ENCODE data around the gene SHC1. TPM values are rescaled to one million over a fixed set of nuclear protein-coding genes. Genes with fewer than 3 reads are reported as not detected.
A peak's percentile ranks its signal among the peaks of the same experiment; 100 is the strongest.
"Not testable (repeated sequence)": the region's sequence is repeated elsewhere in the genome, so short reads cannot be mapped to it uniquely, and the experiment has no call there.

SHC1 gene
- total RNA-seq, 2 donors from 2014 or later, result 69.5 to 80.5 TPM

GRCh38 chr1:154982341-154982740 is 11.8 kb upstream of the SHC1 start:
- no peak for DNase-seq (ENCODE audit: low spot score)
- no peaks in the 10 kb centered on the region for H3K9me3 ChIP-seq
- no peak for TF ChIP-seq CTCF (IDR thresholded peaks at IDR 0.05)
- no peaks in the 10 kb centered on the region for H3K27me3 ChIP-seq
- H3K27ac ChIP-seq, result peak overlapping the region in 1 of 2 donors; percentile 31
- peak overlapping the region; percentile 32 to 71 for H3K4me3 ChIP-seq
- H3K4me1 ChIP-seq, result peaks cover 0 to 17% of the 10 kb centered on the region in 2 donors
- H3K36me3 ChIP-seq, result no peaks in the 10 kb centered on the region

- no peaks in the 10 kb centered on the region for H3K9me3 ChIP-seq
- no peak for DNase-seq (ENCODE audit: low spot score)
- no peak for TF ChIP-seq CTCF (IDR thresholded peaks at IDR 0.05)
- no peak overlapping the region for H3K4me3 ChIP-seq
- no peaks in the 10 kb centered on the region for H3K36me3 ChIP-seq
- no peak overlapping the region for H3K27ac ChIP-seq
- peaks cover 0 to 23% of the 10 kb centered on the region in 2 donors for H3K4me1 ChIP-seq
- no peaks in the 10 kb centered on the region for H3K27me3 ChIP-seq
These were observed 7.8 kb upstream of the SHC1 start for GRCh38 chr1:154978360-154978759.

- DNase-seq (ENCODE audit: low spot score); H3K27me3 ChIP-seq; H3K4me3 ChIP-seq; H3K27ac ChIP-seq; H3K36me3 ChIP-seq; H3K9me3 ChIP-seq: not testable (repeated sequence)
- H3K4me1 ChIP-seq, result peaks cover 0 to 28% of the 10 kb centered on the region in 2 donors
These were observed 7.2 kb upstream of the SHC1 start for GRCh38 chr1:154977762-154978161.

GRCh38 chr1:154975409-154976059 is 5.0 kb upstream of the SHC1 start:
- TF ChIP-seq CTCF (IDR thresholded peaks at IDR 0.05), result no peak
- Histone ChIP-seq H3K9me3 (no peaks in the 10 kb centered on the region), H3K4me1 (peaks cover 0 to 44% of the 10 kb centered on the region in 2 donors), H3K36me3 (no peaks in the 10 kb centered on the region), H3K4me3 (peak overlapping the region; percentile 51 to 74), H3K27me3 (no peaks in the 10 kb centered on the region), H3K27ac (peak overlapping the region; percentile 99)
- DNase-seq (ENCODE audit: low spot score), result no peak

- Histone ChIP-seq H3K27ac (peak overlapping the region; percentile 99), H3K9me3 (no peaks in the 10 kb centered on the region), H3K4me1 (peaks cover 0 to 50% of the 10 kb centered on the region in 2 donors), H3K4me3 (peak overlapping the region; percentile 51 to 74), H3K36me3 (no peaks in the 10 kb centered on the region), H3K27me3 (no peaks in the 10 kb centered on the region)
- DNase-seq (ENCODE audit: low spot score), result peak; percentile 95
- no peak for TF ChIP-seq CTCF (IDR thresholded peaks at IDR 0.05)
These were observed 4.4 kb upstream of the SHC1 start for GRCh38 chr1:154974808-154975408.

- peak; percentile 100 for DNase-seq (ENCODE audit: low spot score)
- Histone ChIP-seq H3K27me3 (no peaks in the 10 kb centered on the region), H3K27ac (peak within 1 kb of the TSS; percentile 99), H3K36me3 (no peaks in the 10 kb centered on the region), H3K4me1 (peaks cover 0 to 57% of the 10 kb centered on the region in 2 donors), H3K9me3 (no peaks in the 10 kb centered on the region), H3K4me3 (peak within 1 kb of the TSS; percentile 74 to 76)
- no peak for TF ChIP-seq CTCF (IDR thresholded peaks at IDR 0.05)
These were observed 3.7 kb upstream of the SHC1 start, which contains the start of gene CKS1B for GRCh38 chr1:154974102-154974807. Gene CKS1B (plus strand): TSS chr1:154974681. CDS start chr1:154974746, 65 bp downstream.

Measured in right atrium auricular region (tissue), 2 donors.